Ishikawa (cell line): ENCODE measurements around the gene SMARCD3.

Experiments
- EP300 ChIP-seq: IDR thresholded peaks from 2 replicates; pipeline ENCODE4 v1.6.1; 2012; ENCODE audit warnings: borderline replicate concordance
- MAX ChIP-seq: IDR thresholded peaks from 2 replicates; pipeline ENCODE4 v1.6.1; 2012
- RAD21 ChIP-seq: IDR thresholded peaks from 2 replicates; pipeline ENCODE4 v1.6.1; 2012; ENCODE audit warnings: low read depth
- TCF12 ChIP-seq: IDR thresholded peaks from 2 replicates; pipeline ENCODE4 v1.6.1; 2012; ENCODE audit warnings: low read depth
- YY1 ChIP-seq: IDR thresholded peaks from 2 replicates; pipeline ENCODE4 v1.6.1; 2012; ENCODE audit warnings: low read depth
- TF ChIP-seq, protein P1 (sequence below): IDR thresholded peaks from 2 replicates; pipeline ENCODE4 v1.6.1; 2012; ENCODE audit warnings: low read depth, mild to moderate bottlenecking

- TF ChIP-seq, protein P1, sequence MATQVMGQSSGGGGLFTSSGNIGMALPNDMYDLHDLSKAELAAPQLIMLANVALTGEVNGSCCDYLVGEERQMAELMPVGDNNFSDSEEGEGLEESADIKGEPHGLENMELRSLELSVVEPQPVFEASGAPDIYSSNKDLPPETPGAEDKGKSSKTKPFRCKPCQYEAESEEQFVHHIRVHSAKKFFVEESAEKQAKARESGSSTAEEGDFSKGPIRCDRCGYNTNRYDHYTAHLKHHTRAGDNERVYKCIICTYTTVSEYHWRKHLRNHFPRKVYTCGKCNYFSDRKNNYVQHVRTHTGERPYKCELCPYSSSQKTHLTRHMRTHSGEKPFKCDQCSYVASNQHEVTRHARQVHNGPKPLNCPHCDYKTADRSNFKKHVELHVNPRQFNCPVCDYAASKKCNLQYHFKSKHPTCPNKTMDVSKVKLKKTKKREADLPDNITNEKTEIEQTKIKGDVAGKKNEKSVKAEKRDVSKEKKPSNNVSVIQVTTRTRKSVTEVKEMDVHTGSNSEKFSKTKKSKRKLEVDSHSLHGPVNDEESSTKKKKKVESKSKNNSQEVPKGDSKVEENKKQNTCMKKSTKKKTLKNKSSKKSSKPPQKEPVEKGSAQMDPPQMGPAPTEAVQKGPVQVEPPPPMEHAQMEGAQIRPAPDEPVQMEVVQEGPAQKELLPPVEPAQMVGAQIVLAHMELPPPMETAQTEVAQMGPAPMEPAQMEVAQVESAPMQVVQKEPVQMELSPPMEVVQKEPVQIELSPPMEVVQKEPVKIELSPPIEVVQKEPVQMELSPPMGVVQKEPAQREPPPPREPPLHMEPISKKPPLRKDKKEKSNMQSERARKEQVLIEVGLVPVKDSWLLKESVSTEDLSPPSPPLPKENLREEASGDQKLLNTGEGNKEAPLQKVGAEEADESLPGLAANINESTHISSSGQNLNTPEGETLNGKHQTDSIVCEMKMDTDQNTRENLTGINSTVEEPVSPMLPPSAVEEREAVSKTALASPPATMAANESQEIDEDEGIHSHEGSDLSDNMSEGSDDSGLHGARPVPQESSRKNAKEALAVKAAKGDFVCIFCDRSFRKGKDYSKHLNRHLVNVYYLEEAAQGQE = no peak
- TF ChIP-seq YY1 = no peak
- TF ChIP-seq EP300 = no peak
- TF ChIP-seq TCF12 = no peak
- TF ChIP-seq MAX = no peak
- TF ChIP-seq RAD21 = no peak
Observed at GRCh38 chr7:151208253-151208862, 40.1 kb downstream of the SMARCD3 start.
